Hematopoietic multipotent progenitor cell treated with erythropoietin and hydrocortisone succinate and interleukin-3 and kit ligand, for 4 days (in vitro differentiated cells): ENCODE data around the gene MAP7.
"Not testable (repeated sequence)": the region's sequence is repeated elsewhere in the genome, so short reads cannot be mapped to it uniquely, and the experiment has no call there.

Source experiments
- DNase-seq: peaks from one replicate; pipeline ENCODE4 v3.0.0-alpha.2; 2015

Gene MAP7

DNA sequence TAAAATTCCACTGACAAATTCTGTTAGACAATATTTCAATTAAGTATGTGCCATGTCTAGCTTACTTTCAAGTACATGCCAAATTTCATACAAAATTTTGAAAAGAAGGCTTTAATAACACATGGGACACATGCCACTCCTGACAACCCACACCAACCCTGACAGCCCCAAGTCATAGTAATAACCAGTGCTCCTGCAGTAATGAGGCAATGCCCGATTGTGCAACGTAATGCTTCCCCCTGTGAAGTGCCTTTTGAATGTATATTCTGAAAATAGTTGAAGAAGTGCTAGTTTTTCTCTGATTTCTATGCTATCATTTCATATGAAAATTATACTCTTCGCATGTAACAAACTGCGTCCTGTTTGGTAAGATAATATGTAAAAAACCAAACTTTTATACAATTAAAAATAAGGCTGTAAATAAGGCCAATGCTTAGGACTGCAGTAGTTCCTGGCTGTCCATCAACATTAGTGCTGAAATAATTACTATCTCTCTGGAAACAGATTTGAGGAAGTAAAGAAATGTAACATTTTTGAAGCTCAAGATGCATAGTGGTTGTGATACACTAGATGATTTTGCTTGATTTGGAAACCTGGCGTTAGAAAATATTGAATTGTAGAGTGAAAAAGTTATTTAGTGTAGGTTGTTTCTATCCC is 134.7 kb downstream of the MAP7 start:
- peak; percentile 78 for DNase-seq

DNA sequence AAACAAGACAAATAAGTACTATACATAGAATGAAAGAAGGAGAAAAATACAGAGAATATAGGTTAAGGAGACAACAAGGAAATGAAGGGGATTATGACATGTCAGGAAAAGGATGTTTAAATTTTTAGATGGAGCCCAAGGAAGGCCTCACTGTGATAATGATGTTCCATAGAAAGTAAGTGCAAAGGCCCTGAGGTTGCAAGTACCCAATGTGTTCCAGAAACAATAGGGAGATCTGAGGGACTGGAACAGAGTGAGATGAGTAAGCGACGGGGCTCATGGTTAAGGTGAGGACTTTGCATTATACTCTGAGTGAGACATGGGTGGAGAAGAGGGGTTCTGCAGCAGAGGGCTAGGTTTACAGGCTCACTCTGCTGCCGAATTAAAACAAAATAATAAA is 137.8 kb downstream of the MAP7 start:
- DNase-seq: no peak

DNA sequence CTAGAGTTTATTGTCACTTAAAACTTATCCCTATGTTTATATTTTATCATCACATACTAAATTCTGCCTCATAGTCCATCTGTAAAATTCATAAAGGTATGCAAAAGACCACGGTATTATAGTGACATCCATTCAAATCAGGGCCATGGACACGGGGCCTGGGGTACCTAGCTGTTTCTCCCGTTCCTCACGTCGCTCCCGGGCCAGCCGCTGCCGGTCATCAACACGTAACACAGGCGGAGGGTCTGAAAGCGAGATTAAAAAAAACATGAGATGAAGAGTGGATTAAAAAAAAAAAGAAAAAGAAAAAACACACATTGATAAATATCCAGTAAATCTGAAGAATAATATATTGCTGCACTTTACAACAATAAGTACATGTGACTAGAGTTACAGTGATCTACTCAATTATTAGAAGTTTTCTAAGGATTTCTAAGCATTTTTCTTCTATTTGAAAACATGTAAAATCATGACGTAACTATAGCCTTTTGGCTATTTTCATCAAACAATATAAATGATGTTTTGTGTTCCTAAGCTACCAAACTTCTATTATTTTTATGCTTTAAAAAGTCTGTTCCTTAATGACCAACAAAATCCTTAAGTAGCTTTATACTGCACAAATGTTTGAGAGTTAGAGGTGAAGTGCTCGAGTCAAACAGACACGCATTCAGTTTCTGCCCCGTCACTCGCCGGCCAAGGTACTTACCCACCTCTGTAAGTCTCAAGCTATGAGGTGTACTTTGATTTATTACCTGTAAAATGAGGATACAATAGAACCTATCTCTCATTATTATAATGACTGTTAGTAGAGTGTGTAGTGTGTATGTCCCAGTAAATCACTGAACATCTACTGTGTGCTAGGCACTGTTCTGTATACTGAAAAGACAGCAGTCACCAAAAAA is 138.5 kb downstream of the MAP7 start:
- no peak for DNase-seq

DNA sequence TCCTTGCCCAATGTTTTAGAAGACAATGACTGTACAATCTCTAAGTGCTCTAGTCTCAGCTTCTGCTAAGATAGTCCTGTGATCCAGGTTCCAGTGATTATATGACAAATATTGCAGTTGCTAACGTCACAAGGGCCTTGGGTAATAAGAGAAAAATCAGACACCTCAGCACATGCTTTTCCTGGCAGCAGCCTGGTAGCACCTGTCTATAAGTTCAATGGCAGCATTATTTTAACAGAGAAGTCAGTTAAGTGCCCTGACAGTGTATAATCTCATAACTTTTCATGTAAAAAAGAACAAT is 139.2 kb downstream of the MAP7 start:
- no peak for DNase-seq

DNA sequence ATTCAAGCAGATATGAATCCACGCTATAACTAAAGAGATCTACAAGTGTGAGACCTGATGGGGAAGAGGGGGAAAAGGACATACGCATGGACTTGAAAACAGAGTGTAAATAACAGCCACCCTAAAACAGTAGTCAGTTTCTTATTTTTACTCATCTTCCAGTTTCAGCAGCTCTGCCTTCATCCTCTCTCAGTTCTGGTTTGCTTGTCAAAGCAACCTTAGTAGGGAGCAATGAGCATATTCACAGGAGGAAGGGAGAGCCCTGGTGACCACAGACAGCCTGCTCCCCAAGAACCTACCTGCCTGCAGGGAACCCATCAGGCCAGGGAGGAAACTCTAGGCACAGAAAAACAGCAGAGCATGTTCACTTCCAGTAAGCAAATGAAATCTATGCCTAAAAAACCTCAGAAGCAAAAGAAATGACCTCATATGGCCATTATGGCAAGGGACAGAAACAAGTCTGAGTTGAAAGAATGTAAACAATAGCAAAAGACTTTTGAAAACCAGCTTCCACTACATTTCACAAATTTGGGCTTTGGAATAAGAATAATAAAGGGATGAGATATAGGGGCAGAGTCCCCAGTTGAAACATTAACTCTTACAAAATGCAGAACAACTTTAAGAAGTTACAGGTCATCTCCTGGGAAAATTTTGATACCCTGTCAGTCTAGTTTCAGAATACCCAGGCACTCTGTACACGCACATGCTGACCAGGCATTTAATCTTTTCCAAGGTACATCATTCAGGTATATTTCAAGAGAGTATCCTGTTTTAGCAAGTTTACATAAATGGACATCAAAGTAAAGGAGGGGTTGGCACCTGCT is 139.8 kb downstream of the MAP7 start:
- no peak for DNase-seq

DNA sequence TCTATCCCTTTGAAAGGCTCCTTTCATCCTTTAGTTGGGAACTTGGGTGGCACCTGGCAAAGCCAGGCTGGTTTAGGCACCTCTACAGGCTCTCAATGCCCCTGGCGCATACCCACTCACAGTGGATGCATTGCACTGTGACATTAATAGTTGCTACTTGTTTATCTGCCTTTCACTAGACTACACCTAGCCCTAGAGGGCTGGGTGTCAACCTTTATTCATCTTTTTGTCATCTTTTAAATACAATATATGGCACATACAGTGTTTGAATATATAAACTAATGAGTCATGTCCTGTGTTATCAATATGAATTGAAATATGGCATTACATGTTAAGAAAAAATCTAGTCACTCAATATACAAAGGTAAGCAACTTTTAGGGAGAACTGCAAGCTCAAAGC is 140.6 kb downstream of the MAP7 start:
- DNase-seq: no peak

DNA sequence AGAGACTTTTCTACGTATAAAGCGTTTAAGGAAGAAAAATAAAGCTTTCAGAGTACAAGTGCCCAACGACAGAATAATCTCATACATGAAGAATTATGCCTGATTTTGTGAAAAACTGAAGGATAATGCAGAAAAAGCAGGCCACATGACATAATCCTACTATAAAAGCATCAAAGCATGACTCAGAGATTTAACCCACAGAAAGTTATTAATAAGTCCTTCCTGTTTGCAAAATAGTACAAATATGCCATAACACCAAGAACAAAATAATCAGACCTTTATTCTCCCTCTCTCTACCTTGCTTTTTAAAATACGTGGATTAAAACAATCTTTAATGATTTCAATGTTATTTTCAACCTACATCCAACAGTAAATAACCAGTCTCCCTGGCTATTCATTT is 142.0 kb downstream of the MAP7 start:
- DNase-seq: peak; percentile 40

DNA sequence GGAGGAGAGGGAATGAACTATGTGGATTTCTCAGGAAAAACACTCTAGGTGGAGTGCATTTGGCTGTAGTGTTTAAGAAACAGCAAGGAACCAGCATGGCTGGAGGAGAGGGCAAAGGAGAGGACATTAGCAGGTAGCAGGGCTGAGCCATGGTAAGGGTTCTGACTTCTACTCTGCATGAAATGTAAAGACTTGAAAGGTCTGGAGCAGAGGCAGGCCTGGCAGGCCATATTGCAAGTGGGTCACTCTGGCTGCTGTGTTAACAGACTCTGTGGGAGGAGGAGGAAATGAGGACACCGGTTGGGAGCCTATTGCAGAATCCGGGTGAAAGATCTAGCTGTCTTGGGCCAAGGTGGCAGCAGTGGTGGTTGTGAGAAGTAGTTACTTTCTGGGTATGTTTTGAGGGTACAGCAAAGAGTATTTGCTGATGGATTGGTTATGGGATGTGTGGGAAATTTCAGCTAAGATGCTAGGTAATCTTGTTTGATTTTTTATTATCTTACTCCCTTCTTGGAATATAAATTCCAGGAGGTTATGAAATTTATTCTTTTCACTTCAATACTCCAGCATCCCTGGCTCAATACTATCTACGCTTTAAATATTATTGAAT is 144.7 kb downstream of the MAP7 start:
- peak; percentile 17 for DNase-seq

DNA sequence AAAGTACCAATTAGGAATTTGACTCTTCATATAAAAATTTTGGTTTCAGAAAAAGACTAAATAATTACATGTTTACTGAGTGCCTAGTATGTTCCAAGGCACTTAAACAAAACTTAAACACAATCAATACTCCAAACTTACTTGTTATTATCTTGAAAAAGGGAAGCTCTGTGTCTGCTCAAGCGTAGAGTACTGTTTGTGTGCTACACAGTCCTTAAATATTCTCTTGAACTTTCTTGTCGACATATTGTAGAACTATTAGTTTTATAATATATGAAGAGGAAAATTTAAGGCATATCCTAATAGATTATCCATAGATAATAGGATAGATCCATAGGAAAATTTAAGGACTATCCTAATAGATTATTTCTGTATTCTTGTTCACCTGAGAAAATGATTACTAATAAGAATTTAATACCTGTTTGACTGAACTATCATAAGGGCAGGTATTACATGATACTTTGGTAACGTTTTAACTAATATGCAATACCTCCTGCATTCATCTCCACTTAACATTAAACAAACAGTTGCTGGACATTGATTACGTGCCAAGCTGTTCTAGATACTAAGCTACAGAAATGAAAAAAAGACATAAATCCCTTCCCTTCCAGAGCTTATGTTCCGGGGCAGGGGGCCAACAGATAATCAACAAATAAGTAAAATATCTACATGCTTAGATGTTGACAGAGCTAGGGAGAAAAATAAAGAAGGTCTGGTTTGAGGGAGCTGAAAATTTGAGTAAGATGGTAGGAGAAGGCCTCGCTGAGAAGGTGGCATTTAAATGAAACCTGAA is 145.4 kb downstream of the MAP7 start:
- DNase-seq: no peak

DNA sequence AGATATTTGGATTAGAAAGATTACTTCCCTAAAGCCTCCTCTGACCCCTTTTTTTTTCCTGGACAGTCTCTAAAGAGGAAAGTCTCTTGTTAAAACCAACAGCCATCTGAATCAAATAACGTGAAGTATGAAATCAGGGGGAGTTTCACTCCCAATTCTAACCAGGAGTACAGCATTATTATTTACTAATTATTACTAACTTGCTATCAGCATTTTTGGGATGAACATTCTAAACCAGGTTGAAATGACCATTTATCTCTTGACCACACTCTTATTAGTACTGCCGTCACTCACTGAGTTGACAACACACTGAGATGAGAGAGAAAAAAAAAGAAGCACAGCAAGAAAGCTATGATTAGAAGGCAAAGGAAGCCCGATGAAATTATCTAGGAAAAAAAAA is 146.2 kb downstream of the MAP7 start:
- DNase-seq: no peak

DNA sequence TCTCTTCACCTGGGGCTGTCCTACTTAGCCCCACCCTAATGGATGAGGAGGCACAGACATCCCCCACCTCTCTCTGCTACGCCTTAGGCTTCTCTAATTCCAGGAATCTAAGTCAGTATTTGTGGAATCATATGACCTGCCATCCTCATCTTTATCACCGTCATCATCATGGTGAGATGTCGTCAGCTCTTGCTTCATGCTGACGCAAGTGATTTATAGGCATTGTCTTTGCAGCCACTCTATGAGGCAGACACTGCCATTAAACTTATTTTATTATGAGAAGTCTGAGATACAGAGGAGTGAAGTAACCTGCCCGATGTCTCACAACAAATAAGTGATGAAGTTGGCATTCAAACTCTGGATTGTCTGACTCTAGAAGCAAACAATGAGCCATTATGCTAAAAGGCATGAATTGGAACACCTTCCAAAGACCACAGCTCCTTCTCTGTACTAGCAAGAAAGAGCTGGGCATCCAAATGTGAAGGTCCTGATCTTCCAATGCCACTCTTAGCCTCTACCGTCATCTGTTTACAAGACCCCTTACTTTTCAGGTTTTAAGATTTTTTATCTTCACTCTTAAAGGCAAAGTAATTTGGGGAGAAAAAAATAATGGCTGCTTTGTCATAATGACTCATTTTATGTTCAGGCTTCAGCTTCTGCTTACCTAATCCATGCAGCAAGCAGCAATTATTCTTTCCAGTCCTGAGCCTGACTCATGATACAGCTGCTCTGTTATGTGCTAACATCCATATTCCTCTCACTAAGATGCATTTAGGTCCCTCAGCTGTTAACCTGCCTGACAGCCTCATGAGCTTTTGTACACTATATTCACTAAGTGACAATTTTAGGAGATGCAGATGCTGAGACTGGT is 146.9 kb downstream of the MAP7 start:
- peak; percentile 44 for DNase-seq

DNA sequence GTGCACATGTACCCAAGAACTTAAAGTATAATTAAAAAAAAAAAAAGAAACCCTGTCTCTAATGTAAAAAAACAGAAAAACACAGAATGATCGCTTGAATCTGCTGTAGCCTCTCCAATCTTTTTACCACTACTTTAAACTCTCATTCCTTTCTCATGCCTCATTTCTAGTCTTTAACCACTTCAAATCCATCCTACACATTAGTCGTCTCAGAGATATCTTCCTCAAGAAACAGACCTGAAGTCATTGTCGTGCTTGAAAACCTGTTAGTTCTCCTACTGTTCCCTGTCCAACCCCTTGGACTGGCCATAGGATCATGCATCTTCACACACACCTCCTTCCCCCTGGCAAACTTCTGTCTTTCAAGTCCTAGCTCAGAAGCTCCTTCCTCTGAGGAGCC is 148.5 kb downstream of the MAP7 start:
- no peak for DNase-seq

DNA sequence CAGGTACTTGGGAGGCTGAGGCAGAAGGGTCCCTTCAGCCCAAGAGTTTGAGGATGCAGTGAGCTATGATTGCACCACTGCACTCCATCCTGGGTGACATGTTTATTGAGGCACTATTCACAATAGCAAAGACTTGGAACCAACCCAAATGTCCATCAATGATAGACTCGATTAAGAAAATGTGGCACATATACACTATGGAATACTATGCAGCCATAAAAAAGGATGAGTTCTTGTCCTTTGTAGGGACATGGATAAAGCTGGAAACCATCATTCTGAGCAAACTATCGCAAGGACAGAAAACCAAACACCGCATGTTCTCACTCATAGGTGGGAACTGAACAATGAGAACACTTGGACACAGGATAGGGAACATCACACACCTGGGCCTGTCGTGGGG is 149.0 kb downstream of the MAP7 start:
- not testable (repeated sequence) for DNase-seq

DNA sequence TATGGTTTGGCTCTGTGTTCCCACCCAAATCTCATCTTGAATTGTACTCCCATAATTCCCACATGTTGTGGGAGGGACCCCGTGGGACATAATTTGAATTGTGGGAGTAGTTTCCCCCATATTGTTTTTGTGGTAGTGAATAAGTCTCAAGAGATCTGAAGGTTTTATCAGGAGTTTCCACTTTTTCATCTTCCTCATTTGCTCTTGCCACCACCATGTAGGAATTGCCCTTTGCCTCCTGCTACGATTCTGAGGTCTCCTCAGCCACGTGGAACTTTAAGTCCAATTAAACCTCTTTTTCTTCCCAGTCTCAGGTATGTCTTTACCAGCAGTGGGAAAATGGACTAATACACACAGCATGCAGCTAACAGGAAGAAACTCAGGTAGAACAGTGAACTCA is 151.8 kb downstream of the MAP7 start:
- DNase-seq: no peak

DNA sequence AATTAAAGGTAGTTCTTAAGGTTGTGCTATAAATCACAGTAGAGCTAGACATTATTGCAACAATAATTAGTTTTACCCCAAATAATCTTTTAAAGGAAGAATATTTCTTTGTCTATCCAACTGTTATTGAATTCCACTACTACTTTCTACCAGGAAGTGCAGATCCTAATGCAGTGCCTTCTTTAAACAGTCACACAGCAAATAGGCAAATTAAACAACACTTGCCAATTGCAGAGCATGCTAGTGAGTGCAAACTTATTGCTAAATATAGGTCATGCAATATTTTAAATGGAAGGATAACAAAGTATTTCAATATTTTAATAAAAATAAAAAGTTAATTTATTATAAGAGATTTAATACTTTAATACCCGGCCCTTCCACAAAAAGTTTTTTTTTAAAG is 153.3 kb downstream of the MAP7 start:
- no peak for DNase-seq

DNA sequence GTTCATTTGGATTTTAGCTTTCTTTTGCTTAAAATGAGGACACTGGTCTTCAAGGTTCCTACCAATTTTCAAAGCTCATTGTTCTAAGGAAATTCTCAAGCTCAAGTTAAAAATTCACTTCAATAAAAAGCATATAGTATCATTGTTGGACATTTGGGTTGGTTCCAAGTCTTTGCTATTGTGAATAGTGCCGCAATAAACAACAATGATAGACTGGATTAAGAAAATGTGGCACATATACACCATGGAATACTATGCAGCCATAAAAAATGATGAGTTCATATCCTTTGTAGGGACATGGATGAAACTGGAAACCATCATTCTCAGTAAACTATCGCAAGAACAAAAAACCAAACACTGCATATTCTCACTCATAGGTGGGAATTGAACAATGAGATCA is 159.3 kb downstream of the MAP7 start:
- not testable (repeated sequence) for DNase-seq

DNA sequence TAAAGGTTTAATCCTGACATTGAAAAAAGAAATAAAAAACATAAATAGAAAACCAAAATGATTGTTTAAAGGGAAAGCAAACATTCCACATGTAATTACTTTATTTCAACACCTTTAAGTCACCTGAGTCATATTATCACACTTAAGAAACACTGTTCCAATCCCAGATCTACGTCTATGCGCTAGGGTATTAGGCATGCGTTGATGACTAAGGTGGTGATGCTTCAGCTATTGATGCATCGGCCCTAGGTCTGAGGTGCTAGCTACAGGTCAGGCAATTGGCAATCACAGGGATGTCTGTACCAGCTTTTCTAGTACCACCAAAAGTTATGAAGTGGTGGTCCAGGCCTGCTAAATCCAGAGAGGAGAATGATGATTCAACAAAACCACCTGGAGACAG is 162.9 kb downstream of the MAP7 start:
- no peak for DNase-seq

DNA sequence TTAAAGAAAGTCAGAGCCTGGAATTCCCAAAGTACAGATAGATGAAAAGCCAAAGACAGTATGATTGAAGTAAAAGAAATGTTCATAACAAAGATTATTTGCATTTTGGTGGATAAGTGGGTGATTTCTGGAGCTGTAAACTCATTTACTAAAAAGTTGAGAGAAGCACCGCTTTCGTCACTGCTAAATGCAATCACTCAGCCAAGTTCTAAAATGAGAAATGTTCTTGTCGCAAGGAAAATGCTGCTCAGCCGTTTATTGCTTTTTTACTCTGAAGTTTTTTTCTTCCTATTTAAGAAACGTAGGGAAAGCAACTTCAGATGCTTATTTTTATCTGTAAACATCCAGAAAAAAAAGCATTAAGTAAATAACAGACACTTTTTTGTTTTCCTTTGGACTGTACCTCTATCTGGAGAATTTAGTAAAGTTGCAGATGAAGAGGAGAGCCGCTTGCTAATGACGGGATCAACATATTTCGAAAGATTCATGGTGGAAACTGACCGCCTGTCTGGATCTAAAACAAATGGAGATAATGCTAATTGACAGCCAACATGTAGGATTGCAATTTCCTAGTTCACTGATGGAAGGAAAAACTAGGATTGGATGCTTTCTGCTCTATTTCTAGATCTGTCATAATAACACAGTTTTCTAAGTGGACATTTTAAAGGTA is 166.8 kb downstream of the MAP7 start:
- DNase-seq: no peak

DNA sequence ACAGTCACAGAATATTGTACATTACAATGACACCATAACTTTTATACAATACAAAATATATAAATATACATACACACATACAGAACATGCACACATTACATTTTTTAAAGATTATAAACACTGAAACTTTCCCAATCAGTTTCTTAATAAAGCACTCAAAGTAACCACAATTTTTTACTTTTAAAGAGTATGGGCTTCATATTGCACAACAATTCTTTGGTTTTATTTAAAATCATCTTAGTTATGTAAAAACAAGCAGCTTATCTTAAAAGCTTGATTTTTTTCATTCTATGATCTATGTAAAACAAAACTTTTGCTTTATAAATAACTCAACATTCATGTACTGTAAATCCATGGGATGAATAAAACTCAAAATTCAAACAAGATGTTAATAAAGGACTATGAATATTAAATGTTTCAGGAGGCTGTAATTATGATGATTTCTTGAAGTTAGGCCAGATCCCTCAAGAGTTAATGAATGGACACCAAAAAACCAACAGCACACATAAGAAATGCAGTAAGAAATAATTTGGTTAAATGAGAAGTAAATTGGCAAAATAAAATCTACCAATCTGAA is 167.5 kb downstream of the MAP7 start:
- DNase-seq: no peak

DNA sequence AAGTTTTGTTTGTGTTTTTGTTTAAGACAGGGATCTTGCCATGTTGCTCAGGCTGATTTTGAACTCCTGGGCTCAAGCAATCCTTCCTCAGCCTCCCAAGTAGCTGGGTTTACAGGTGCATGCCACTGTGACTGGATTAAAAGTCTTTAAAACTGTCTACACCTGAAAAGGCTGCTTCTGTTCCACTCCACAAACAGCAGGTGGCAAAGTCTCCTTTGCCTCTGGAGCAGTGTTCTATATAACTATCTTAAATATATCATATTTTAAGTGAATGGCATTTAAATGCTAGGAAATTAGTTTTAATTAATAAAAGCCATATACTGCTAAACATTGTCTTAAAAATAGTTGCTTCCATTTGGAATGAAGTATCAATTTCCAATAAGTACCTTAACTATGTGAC is 171.3 kb downstream of the MAP7 start:
- DNase-seq: peak; percentile 38

DNA sequence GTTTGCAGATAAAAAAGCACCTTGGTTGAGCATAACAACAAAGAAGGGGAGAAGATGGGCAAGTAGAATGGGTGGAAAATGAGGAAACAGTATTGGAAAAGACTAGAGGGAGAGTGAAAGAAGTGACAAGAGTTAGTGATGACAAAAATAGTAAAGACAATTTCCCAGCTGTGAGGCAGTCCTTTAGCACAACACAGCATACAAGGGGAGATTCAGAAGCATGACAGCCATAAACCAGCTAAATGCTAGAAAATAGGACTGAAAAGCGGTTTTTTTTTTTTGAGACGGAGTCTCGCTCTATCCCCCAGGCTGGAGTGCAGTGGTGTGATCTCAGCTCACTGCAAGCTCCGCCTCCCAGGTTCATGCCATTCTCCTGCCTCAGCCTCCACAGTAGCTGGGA is 174.4 kb downstream of the MAP7 start:
- not testable (repeated sequence) for DNase-seq
